Neural progenitor cell (in vitro differentiated cells): ENCODE measurements around the gene ZNF324B. TPM values are rescaled to one million over a fixed set of nuclear protein-coding genes. Genes with fewer than 3 reads are reported as not detected.

Experiments
- DNase-seq: peaks from one replicate; pipeline ENCODE4 v3.0.0-alpha.2; 2016; ENCODE audit warnings: low spot score
- H2AFZ ChIP-seq: fragments of 200-600 bp; sonication (generic); replicated peaks from 2 replicates; pipeline ENCODE4 v1.6.1; 2016; ENCODE audit warnings: antibody characterized with exemption
- H3F3A ChIP-seq: fragments of 200-600 bp; sonication (generic); 2 replicates; pipeline ENCODE4 v1.6.1; 2016; ENCODE audit warnings: antibody characterized with exemption, low read depth
- H3K27ac ChIP-seq: fragments of 200-600 bp; sonication (generic); 2 replicates; pipeline ENCODE4 v1.5.1; 2016; ENCODE audit warnings: mild to moderate bottlenecking
- H3K27me3 ChIP-seq: fragments of 200-600 bp; sonication (generic); 2 replicates; pipeline ENCODE4 v1.6.1; 2016; ENCODE audit warnings: mild to moderate bottlenecking, moderate library complexity
- H3K36me3 ChIP-seq: fragments of 200-600 bp; sonication (generic); 2 replicates; pipeline ENCODE4 v1.5.1; 2016
- H3K4me1 ChIP-seq: fragments of 200-600 bp; sonication (generic); 2 replicates; pipeline ENCODE4 v1.6.1; 2016; ENCODE audit warnings: mixed run types
- H3K4me2 ChIP-seq: fragments of 200-600 bp; sonication (generic); 2 replicates; pipeline ENCODE4 v1.6.1; 2016
- H3K4me3 ChIP-seq: fragments of 200-600 bp; sonication (generic); 2 replicates; pipeline ENCODE4 v1.5.1; 2016
- H3K79me2 ChIP-seq: fragments of 200-600 bp; sonication (generic); 2 replicates; pipeline ENCODE4 v1.6.1; 2016; ENCODE audit warnings: low read depth
- H3K9ac ChIP-seq: fragments of 200-600 bp; sonication (generic); 2 replicates; pipeline ENCODE4 v1.6.1; 2016
- H3K9me3 ChIP-seq: fragments of 200-600 bp; sonication (generic); 2 replicates; pipeline ENCODE4 v1.5.1; 2016; ENCODE audit warnings: low read depth
- H4K20me1 ChIP-seq: fragments of 200-600 bp; sonication (generic); 2 replicates; pipeline ENCODE4 v1.6.1; 2016; ENCODE audit warnings: low read depth
- H3K27ac Mint-ChIP-seq: 3 replicates; pipeline ENCODE4 v1.8.0; 2021; ENCODE audit warnings: mixed read lengths
- H3K27me3 Mint-ChIP-seq: 2 replicates; pipeline ENCODE4 v1.8.0; 2022; ENCODE audit warnings: low read depth, mild to moderate bottlenecking, inconsistent platforms, moderate library complexity, mixed read lengths; ENCODE audit not compliant: insufficient read depth
- H3K36me3 Mint-ChIP-seq: 3 replicates; pipeline ENCODE4 v1.8.0; 2021; ENCODE audit warnings: mixed read lengths
- H3K4me1 Mint-ChIP-seq: 3 replicates; pipeline ENCODE4 v1.8.0; 2021; ENCODE audit warnings: mixed read lengths
- H3K4me3 Mint-ChIP-seq: 3 replicates; pipeline ENCODE4 v1.8.0; 2021; ENCODE audit warnings: mild to moderate bottlenecking, moderate library complexity, mixed read lengths
- H3K9me3 Mint-ChIP-seq: 3 replicates; pipeline ENCODE4 v1.8.0; 2020; ENCODE audit warnings: mixed read lengths
- EZH2 ChIP-seq: fragments of 200-600 bp; sonication (generic); IDR thresholded peaks from 2 replicates; pipeline ENCODE4 v1.6.1; 2017; ENCODE audit warnings: antibody characterized with exemption, mild to moderate bottlenecking, moderate library complexity
- EZH2phosphoT487 ChIP-seq: fragments of 200-600 bp; sonication (generic); IDR thresholded peaks from 2 replicates; pipeline ENCODE4 v1.6.1; 2017; ENCODE audit warnings: antibody characterized with exemption
- total RNA-seq: library from RNA; depleted of rRNA; stranded (reverse); fragments of >200 nt; gene quantifications from 2 replicates; pipeline ENCODE4 v1.2.3, GENCODE V29; 2015; ENCODE audit warnings: low replicate concordance
- TF ChIP-seq, protein P1 (sequence below): fragments of 200-600 bp; sonication (generic); IDR thresholded peaks from 2 replicates; pipeline ENCODE4 v1.5.1; 2017; ENCODE audit warnings: antibody characterized with exemption, mild to moderate bottlenecking

ZNF324B gene
- total RNA-seq, 1 donor from 2014 or later = 3.2 TPM

DNA sequence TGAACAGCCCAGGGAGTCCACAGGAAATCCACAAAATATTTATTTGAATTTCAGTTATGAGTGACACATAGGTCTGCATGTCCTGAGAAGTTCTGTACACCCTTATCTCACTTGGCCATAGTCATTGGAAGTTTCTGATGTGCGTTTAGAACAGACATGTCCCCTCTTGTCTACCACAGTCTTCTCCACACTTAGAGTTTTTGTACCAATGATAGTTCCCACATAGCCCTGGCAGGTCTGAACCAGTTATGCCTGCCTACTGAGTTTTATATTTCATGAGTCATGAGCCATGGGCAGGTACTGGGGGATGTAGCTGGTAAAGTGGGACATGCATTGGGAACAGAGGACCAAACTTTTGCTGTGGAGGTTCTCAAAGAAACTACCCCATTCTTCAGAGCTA lies 22.8 kb upstream of the ZNF324B start:
- Mint-ChIP-seq H3K9me3 (peaks cover 48% of the 10 kb centered on the region), H3K27me3 (peaks cover 2% of the 10 kb centered on the region), H3K4me1 (no peaks in the 10 kb centered on the region), H3K4me3 (no peak overlapping the region), H3K27ac (no peak overlapping the region), H3K36me3 (peaks cover 61% of the 10 kb centered on the region)
- Histone ChIP-seq H3K9ac (no peak overlapping the region), H3K27ac (no peak overlapping the region), H4K20me1 (no peaks in the 10 kb centered on the region), H3K4me3 (no peak overlapping the region), H3K27me3 (no peaks in the 10 kb centered on the region), H3K4me2 (no peak overlapping the region), H3K4me1 (no peaks in the 10 kb centered on the region), H3K79me2 (no peaks in the 10 kb centered on the region), H3K9me3 (no peaks in the 10 kb centered on the region), H3K36me3 (no peaks in the 10 kb centered on the region), H2AFZ (no peak overlapping the region), H3F3A (no peaks in the 10 kb centered on the region)
- TF ChIP-seq EZH2phosphoT487 (no peak), EZH2 (no peak)
- no peak for DNase-seq

DNA sequence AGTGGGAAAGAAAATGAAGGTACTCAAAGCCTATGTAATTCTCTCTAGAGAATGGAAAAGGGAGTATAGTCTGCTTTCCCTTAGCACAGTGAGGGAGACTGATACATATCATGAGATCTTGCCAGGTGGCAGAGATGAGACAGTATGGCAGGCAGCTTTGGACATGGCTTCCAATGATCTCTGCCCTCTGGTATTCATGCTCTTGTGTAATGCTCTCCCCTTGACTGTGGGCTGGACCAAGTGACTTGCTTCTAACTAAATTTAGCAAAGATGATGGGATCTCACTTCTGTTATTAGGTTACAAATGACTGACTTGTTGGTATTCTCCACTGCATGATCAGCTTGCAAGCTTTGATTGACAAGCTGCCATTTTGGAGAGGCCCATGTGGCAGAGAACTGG lies 21.7 kb upstream of the ZNF324B start:
- peaks cover 68% of the 10 kb centered on the region for H3K36me3 Mint-ChIP-seq
- Histone ChIP-seq H3K27ac (no peak overlapping the region), H3K36me3 (no peaks in the 10 kb centered on the region), H3K9me3 (no peaks in the 10 kb centered on the region), H3K4me1 (no peaks in the 10 kb centered on the region), H3K4me3 (no peak overlapping the region), H3F3A (no peaks in the 10 kb centered on the region), H3K79me2 (no peaks in the 10 kb centered on the region), H3K9ac (no peak overlapping the region), H3K27me3 (no peaks in the 10 kb centered on the region), H4K20me1 (no peaks in the 10 kb centered on the region), H2AFZ (no peak overlapping the region), H3K4me2 (no peak overlapping the region)
- H3K27ac Mint-ChIP-seq = no peak overlapping the region
- no peak for TF ChIP-seq EZH2
- H3K9me3 Mint-ChIP-seq = peaks cover 56% of the 10 kb centered on the region
- DNase-seq = no peak
- no peak overlapping the region for H3K4me3 Mint-ChIP-seq
- peaks cover 2% of the 10 kb centered on the region for H3K27me3 Mint-ChIP-seq
- H3K4me1 Mint-ChIP-seq = no peaks in the 10 kb centered on the region

DNA sequence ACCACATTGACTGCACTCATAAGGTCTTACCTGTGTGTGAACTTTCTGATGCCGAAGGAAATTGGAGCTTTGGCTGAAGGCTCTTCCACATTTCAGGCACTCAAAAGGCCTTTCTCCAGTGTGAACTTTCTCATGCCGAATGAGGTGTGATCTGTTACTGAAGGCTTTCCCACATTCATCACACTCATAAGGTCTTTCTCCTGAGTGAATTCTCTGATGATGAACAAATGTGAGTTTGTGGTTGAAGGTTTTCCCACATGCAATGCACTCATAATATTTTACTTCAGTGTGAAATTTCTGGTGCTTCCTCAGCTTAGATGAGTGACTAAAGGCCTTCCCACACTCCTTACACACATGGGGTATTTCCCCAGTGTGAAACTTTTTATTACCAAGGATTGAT lies 17.2 kb upstream of the ZNF324B start:
- Mint-ChIP-seq H3K4me1 (peaks cover 3% of the 10 kb centered on the region), H3K4me3 (no peak overlapping the region), H3K27me3 (peaks cover 6% of the 10 kb centered on the region), H3K9me3 (peaks cover 83% of the 10 kb centered on the region), H3K36me3 (peaks cover 79% of the 10 kb centered on the region), H3K27ac (no peak overlapping the region)
- Histone ChIP-seq H3K9ac (no peak overlapping the region), H3K79me2 (no peaks in the 10 kb centered on the region), H3K27ac (no peak overlapping the region), H3K36me3 (no peaks in the 10 kb centered on the region), H4K20me1 (no peaks in the 10 kb centered on the region), H3K4me3 (no peak overlapping the region), H3K4me1 (no peaks in the 10 kb centered on the region), H2AFZ (no peak overlapping the region), H3K4me2 (no peak overlapping the region), H3K27me3 (no peaks in the 10 kb centered on the region), H3F3A (no peaks in the 10 kb centered on the region), H3K9me3 (peaks cover 7% of the 10 kb centered on the region)
- no peak for DNase-seq
- TF ChIP-seq EZH2 = no peak
- TF ChIP-seq, protein P1, sequence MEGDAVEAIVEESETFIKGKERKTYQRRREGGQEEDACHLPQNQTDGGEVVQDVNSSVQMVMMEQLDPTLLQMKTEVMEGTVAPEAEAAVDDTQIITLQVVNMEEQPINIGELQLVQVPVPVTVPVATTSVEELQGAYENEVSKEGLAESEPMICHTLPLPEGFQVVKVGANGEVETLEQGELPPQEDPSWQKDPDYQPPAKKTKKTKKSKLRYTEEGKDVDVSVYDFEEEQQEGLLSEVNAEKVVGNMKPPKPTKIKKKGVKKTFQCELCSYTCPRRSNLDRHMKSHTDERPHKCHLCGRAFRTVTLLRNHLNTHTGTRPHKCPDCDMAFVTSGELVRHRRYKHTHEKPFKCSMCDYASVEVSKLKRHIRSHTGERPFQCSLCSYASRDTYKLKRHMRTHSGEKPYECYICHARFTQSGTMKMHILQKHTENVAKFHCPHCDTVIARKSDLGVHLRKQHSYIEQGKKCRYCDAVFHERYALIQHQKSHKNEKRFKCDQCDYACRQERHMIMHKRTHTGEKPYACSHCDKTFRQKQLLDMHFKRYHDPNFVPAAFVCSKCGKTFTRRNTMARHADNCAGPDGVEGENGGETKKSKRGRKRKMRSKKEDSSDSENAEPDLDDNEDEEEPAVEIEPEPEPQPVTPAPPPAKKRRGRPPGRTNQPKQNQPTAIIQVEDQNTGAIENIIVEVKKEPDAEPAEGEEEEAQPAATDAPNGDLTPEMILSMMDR = no peak
- no peak for TF ChIP-seq EZH2phosphoT487

DNA sequence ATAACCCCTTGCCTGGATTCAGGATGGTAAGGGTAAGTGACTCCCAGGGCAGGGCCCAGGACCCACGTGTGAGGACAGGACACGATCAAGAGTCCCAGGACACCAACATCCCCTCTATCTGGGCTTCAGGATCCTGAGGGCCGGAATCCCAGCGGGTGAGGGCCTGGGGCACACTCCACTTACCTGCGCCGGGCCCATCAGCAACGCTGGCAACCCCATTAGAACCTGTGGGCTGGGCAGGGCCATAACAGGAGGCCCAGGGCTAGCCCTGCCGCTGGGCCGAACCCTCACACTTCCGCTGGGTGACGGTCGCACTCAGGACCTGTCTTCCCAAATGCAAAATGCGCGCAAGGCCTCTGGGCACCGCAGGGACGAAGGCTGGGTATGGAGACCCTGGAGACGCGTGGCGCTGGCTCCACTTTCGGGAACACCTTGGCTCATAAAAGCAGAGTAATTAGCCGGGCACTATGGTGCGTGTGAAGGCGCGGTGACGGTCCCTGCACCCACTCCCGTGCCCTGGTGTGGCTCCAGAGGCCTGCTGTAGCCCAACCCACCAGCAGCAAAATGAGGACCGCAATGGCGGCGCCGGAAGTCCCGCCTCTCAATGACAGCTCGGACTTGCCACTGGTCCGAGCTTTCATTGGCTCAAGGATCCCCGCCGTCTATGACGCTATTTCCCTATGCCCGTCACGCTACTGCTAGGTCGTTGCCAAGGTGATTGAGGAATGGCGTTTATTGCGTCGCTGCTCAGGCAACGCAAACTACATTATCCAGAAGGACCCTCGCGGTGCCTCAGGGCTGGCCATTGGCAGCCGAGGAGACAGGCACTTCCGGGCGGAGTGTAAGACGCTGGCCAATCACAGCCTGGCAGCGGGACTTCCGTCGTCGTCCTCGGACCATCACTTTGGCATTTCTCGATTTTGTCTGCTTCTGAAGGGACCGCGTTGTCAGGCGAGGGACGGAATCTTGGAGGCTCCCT lies 11.6 kb upstream of the ZNF324B start, which contains the start of gene ZNF132:
ZNF132 (minus strand) TSS at position 578 of the 979 bp plus-strand sequence; CDS start at position 246, 332 bp downstream.
- Histone ChIP-seq H3K4me3 (peak within 1 kb of the TSS; percentile 37), H3K9me3 (peaks cover 7% of the 10 kb centered on the region), H3K27me3 (peaks cover 16% of the 10 kb centered on the region), H3K36me3 (no peaks in the 10 kb centered on the region), H3K79me2 (no peaks in the 10 kb centered on the region), H2AFZ (peak within 1 kb of the TSS; percentile 26), H4K20me1 (no peaks in the 10 kb centered on the region), H3K4me1 (no peaks in the 10 kb centered on the region), H3F3A (no peaks in the 10 kb centered on the region), H3K27ac (no peak within 1 kb of the TSS), H3K4me2 (peak within 1 kb of the TSS; percentile 60), H3K9ac (no peak within 1 kb of the TSS)
- peak; percentile 85 for DNase-seq
- H3K27ac Mint-ChIP-seq = peak within 1 kb of the TSS; percentile 90
- no peak for TF ChIP-seq EZH2
- TF ChIP-seq EZH2phosphoT487 = no peak
- TF ChIP-seq, protein P1 = no peak
- H3K36me3 Mint-ChIP-seq = peaks cover 40% of the 10 kb centered on the region
- H3K4me3 Mint-ChIP-seq = peak within 1 kb of the TSS; percentile 86
- H3K27me3 Mint-ChIP-seq = peaks cover 4% of the 10 kb centered on the region
- peaks cover 9% of the 10 kb centered on the region for H3K4me1 Mint-ChIP-seq
- peaks cover 51% of the 10 kb centered on the region for H3K9me3 Mint-ChIP-seq
